HG03521 (cell line): ENCODE data around the gene RBM42.
A peak's percentile ranks its signal among the peaks of the same experiment; 100 is the strongest.
"Not testable (repeated sequence)": the region's sequence is repeated elsewhere in the genome, so short reads cannot be mapped to it uniquely, and the experiment has no call there.

Experiments used
- ATAC-seq: cut with Tn5 transposase; IDR thresholded peaks from one replicate; pipeline ENCODE4 v1.9.1; 2021; ENCODE audit warnings: mild to moderate bottlenecking, moderate library complexity; ENCODE audit not compliant: unreplicated experiment

Gene RBM42, protein sequence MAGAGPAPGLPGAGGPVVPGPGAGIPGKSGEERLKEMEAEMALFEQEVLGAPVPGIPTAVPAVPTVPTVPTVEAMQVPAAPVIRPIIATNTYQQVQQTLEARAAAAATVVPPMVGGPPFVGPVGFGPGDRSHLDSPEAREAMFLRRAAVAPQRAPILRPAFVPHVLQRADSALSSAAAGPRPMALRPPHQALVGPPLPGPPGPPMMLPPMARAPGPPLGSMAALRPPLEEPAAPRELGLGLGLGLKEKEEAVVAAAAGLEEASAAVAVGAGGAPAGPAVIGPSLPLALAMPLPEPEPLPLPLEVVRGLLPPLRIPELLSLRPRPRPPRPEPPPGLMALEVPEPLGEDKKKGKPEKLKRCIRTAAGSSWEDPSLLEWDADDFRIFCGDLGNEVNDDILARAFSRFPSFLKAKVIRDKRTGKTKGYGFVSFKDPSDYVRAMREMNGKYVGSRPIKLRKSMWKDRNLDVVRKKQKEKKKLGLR

DNA sequence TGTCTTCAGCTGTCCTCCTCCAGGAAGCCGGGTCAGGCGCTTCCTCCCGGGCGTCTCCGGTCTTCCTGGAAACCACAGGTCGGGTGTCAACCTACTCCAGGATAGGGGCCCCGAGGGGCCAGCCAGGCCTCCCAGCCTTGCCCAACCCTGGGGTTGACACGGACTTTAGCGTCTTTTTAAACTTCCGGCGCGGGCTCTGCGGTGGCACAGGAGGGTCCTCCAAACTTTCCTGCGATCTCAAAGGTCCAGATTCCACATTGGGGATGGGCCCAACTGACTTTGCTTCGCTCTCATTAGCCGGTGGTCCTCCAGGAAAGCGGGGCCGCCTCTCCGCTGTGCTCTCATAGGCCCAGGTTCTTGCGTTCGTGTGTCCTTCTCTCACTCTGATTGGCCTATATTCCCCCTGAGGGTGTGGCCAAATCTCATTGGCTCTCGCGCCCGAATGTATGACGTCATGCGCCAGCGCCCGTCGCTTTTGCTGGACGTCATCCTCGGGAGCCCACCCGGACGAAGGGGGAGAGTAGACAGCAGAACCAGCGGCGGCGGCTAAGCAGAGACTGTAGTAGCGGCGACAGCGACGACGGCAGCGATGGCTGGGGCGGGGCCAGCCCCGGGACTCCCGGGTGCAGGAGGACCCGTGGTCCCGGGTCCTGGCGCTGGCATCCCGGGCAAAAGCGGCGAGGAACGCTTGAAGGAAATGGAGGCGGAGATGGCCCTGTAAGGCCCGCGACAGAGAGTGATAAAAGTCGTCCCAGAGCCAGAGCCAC is at the start of gene RBM42:
Gene RBM42 (plus strand): TSS at position 472 of the 767 bp plus-strand sequence. CDS start 118 bp downstream, at position 590.
- peak; percentile 94 for ATAC-seq

DNA sequence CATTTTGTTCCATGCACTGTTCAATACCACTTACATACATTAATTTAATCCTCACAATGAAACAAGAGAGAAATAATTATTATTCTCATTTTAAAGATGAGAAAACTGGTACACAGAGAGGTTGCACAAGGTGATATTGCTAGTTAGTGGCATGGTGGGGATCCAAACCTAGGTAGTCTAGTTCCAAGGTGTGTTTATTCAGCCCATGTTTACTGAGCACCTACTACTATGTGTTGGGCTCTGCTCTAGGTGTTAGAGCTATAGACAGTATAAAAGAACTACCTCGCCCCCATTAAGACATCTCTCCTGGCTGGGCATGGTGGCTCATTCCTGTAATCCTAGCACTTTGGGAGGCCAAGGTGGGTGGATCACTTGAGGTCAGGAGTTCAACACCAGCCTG is 46.1 kb upstream of the RBM42 start:
- no peak for ATAC-seq

DNA sequence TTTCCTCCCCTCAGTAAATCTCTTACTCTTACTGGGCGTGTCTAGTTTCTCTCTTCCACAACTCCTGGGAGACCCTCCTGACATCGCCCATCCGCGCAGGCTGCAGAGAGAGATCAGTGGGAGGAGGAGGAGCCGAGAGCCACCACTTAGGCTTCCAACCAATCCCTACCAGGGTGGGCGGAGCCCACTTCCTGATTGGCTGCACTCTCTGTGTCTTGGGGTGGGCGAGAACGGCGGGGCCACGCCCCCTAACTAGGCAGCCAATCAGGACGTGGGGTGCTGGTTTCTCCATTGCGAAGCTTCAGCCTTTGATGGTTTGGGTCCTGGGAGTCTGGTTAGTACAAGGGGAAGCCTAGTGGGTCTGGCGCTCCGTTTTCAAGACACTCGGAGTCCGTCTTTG is 43.0 kb upstream of the RBM42 start, which contains the start of gene PMIS2:
Gene PMIS2 (plus strand): TSS at position 326 of the 400 bp plus-strand sequence. CDS start 87 bp downstream, outside the sequence.
- no peak for ATAC-seq

DNA sequence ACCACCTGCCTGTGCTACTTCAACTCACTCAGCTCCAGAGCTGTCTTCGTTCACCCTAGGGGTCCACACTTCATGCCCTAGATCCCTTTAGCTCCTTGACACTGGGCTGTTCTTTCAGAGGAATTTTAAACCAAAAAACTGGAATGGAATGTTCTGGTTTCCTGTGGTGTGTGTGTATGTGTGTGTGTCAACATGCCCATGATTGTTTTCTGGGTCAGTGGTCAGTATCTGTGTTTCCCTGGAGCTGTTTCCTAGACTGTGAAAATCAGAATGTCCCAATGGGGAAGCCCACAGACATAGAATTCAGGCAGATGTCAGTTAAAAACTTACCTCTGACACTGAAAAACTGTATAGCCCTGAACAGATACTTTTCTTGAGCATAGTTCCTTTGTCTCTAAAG is 41.5 kb upstream of the RBM42 start:
- no peak for ATAC-seq

DNA sequence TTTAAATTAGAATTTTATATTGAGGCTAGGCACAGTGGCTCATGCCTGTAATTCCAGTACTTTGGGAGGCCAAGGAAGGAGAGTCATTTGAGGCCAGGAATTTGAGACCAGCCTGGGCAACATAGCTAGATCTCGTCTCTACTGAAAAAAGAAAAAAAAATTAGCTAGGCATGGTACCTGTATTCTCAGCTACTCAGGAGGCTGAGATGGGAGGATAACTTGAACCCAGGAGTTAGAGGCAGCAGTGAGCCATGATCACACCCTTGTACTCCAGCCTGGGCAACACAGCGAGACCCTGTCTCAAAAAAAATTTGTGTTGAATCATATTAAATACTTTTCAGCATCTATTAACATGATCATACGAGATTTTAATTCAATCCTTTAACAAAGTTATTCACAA is 38.0 kb upstream of the RBM42 start:
- ATAC-seq: no peak

DNA sequence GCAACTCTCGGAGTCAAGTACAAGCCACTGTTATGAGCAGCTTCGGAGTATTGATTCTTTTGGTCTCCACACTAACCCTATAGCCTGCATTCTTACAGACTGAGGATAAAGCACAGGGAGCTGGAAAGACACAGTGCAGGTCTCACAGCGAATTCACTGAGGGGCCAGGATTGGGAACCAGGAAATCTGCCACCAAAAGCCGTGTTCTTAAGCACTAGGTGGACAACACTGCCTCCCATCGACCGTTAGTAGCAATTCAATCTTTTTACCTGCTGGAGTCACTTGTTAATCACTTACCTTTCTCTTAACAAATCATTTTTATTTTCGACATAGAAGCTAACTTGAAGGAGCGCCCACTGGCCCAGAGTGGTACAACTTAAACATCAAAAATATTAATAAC is 36.6 kb upstream of the RBM42 start:
- no peak for ATAC-seq

DNA sequence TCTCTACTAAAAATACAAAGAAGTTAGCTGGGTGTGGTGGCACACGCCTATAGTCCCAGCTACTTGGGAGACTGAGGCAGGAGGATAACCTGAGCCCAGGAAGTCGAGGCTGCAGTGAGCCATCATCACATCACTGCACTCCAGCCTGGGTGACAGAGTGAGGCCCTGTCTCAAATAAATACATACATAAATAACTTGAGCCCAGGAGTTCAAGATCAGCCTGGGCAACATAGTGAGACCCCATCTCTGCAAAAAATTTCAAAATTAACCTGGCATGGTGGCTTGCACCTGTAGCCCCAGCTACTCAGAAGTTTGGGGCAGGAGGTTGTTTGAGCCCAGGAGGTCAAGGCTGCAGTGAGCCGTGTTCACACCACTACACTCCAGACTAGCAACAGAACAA is 33.8 kb upstream of the RBM42 start:
- ATAC-seq: not testable (repeated sequence)

DNA sequence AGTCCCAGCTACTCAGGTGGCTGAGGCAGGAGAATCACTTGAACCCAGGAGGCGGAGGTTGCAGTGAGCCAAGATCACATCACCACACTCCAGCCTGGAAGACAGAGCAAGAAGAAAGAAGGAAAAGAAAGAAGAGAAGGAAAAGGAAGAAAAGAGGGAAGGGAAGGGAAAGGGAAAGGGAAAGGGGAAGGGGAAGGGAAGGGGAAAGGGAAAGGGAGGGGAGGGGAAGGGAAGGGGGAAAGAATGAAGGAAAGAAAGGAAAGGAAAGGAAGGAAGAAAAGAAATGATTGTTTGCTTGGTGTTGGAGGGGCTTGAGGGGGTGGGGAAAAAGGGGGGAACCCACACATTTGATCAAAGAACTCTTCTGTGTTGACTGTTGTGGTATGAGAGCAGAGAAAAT is 32.9 kb upstream of the RBM42 start:
- ATAC-seq: no peak

DNA sequence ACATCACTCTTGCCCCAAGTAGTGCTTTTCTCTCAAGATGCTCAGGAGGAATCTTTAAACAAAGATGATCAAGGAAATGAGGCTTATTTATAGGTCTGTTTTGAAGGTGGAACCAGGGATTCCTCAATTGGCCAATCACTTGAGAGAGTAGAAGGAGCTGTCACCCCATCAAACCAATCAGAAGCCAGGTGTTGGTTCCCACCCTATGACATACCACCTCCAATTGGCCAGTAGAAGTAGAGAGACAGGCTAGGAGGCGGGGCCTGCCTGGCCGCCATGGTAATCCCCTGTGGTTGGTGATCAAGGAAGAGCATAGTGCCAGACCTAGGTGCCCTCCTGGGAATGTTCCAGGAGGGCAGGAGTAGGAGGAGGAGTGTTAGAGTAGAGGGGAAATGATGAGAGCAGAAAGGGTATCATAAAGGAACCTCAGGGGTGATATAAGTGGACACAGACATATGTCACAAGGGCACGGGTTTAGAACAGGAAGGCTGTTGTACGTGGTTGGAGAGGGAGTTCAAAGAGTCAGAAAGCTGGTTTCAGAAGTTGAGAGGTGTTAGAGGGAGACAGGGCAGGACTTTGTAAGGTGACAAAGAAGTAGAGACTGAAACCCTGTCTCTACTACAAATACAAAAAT is 32.4 kb upstream of the RBM42 start:
- no peak for ATAC-seq

DNA sequence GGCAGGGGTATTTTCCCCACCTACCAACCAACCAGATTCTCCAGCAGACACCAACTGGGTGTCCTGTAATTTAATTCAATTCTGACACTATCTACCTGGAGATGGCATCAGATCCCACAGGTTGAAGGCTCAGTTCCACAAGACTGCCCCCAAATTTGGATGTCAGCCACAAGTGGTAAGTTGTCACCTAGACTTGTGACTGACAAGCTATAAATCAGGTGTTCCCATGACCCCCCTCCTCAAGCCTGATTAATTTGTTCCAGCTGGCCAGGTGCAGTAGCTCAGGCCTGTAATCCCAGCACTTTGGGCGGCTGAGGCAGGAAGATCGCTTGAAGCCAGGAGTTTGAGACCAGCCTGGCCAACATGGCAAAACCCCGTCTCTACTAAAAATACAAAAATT is 26.9 kb upstream of the RBM42 start:
- no peak for ATAC-seq

DNA sequence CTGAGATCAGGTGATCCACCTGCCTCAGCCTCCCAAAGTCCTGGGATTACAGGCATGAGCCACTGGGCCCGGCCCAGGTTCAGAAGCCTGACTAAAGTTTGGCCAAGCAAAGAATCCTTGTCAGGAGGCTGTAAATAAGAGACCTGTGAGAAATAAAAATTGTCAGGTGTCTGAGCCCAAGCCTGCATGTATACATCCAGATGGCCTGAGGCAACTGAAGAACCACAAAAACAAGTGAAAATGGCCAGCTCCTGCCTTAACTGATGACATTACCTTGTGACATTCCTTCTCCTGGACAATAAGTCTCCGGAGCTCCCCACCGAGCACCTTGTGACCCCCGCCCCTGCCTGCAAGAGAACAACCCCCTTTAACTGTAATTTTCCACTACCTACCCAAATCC is 24.4 kb upstream of the RBM42 start:
- ATAC-seq: not testable (repeated sequence)

DNA sequence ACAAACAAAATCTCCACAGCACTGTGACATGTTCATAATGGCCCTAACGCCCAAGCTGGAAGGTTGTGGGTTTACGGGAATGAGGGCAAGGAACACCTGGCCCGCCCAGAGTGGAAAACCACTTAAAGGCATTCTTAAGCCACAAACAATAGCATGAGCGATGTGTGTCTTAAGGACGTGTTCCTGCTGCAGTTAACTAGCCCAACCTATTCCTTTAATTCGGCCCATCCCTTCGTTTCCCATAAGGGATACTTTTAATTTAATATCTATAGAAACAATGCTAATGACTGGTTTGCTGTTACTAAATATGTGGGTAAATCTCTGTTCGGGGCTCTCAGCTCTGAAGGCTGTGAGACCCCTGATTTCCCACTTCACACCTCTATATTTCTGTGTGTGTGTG is 21.7 kb upstream of the RBM42 start:
- not testable (repeated sequence) for ATAC-seq

DNA sequence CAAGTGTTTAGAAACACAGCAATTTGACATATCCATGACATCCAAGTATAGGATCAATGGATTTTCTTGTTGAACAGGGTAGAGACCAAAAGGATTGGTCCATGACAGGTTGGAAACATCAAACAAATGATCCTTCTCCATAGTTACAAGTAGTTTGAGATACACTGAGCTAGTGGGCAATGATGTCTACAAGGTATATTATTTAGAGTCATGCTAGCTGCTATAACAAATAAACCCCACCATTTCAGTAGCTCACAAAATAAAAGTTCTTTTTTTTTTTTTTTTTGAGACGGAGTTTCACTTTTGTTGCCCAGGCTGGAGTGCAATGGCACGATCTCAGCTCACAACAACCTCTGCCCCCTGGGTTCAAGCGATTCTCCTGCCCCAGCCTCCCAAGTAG is 21.2 kb upstream of the RBM42 start:
- ATAC-seq: no peak

DNA sequence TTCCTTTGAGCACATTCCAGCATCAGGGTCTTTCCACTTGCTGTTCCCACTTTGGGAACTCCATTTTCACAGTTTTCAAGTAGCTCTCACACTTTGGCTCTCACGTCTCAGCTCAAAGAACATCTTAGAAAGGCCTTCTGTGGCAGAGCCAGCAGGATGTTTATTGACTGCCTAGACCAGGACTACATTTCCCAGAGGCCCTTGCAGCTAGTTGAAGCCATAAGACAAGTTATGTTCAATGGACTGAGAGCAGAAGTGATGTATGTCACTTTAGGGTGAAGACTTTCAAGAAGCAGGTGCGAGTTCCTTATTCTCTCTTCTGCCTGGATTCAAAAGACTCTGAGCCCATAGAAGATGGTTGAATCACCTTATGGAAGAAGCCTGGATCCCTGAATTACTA is 20.6 kb upstream of the RBM42 start:
- no peak for ATAC-seq

DNA sequence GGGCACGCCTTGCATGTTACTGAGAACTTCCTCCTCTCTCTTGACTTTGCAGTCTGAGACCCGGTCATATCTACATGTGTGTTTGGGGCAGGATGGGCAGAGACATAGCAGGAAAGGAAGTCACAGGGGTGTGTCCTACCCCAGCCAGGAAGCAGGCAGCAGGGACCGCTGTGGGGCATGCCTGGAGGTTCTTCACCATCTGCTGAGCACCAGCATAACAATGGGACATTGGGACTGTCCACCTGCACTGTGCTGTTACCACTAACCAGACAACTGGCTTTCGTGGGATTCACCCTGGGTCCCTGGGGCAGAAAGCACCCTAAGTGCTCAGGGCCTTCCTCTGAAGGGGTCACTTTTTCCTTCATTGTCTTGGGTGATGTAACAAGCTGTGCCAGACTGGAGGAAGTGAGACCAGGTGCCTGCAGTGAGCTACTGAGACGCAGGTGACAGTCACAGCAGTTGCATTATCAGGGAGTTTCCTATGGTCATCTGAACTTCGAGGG is 18.9 kb upstream of the RBM42 start:
- ATAC-seq: no peak

DNA sequence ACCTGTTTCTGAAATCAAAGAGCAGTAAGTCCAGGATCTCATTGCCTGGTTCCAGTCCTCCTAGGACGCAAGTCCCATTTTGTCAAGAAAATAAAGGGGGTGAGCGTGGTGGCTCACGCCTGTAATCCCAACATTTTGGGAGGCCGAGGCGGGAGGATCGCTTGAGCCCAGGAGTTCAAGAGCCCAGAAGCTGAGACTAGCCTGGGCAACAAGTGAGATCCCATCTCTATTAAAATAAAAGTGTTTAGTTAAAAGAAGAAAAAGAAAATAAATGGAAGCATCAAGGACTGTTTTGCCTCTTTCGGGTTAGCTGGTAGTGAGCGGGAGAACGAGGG is 16.6 kb upstream of the RBM42 start:
- ATAC-seq: no peak

DNA sequence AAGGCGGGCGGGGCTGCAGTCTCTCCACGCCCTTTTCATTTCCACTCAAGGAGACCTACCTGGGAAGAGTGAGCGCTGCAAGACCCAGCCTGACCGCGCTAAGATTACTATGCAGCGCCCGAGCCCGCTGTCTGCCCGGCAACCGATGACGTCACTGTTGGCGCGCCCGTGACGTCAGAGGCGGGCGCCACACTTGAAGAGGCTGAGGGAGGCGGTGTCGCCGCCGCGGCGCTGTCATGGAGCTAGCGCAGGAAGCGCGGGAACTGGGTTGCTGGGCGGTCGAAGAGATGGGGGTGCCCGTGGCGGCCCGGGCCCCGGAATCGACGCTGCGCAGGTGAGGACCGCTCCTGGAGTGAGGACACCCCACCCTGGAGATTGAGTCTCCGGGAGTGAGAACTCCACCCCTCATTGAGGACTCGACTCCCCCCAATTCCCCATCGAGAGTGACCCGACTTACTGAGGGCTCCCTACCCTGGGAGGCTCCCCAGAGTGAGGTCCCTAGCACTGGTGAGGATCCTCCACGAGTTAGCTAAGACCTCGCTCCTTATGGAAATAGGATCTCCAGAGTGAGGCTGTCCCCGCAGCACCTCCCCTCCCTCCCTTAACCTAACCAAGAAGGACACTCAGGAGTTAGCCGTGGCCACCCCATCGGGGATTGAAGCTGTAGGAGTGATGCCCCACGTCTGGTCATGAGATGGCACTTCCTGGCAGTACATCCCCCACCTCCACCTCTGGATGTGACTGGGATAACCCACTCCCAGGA is 16.1 kb upstream of the RBM42 start, which contains the start of gene HAUS5:
Gene HAUS5 (plus strand): TSS at position 177 of the 763 bp plus-strand sequence. CDS start 60 bp downstream, at position 237.
- ATAC-seq: peak; percentile 71

DNA sequence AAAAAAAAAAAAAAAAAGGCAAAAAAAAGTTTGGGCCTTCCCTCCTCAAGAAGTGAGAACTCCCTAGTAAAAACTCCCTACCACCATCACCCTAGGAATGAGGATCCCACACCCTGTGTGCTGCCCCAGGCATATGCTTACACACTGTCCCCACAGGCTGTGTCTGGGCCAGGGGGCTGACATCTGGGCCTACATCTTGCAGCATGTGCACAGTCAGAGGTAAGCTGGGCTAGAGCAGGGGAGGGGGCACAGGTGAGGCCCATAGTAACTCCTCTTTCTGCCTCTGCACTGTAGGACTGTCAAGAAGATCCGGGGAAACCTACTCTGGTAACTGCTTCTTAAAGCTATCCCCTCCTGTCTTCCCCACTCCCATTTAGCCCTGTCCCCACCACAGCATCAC is 15.3 kb upstream of the RBM42 start:
- ATAC-seq: no peak

DNA sequence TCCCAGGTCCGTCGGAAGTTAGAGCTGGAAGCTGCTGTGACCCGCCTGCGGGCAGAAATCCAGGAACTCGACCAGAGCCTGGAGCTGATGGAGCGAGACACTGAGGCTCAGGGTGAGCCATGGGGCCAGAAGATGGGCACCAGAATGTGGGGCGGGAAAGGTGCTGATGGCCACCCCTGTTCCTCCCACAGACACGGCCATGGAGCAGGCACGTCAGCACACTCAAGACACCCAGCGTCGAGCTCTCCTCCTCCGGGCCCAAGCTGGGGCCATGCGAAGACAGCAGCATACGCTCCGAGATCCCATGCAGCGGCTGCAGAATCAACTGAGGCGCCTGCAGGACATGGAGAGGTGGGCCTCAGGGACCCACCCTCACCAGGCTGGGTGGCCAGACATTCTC is 13.8 kb upstream of the RBM42 start:
- ATAC-seq: no peak

DNA sequence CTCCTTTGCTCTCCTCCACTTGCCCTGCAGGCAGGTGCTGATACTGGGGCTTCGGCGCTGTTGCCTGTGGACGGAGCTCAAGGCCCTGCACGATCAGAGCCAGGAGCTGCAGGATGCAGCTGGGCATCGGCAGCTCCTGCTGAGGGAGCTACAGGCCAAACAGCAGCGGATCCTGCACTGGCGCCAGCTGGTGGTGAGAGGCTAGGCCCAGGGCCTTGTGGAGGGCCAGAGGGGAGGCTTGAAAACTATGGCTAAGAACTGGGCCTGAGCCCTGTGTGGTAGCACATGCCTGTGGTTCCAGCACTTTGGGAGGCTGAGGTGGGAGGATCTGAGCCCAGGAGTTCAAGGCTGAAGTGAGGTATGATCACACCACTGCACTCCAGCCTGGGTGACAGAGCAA is 10.0 kb upstream of the RBM42 start:
- ATAC-seq: no peak
